HG03159 (cell line): ENCODE results near the gene TSTD2.

ENCODE experiments used
- ATAC-seq: cut with Tn5 transposase; IDR thresholded peaks from one replicate; pipeline ENCODE4 v1.9.1; 2021; ENCODE audit warnings: mild to moderate bottlenecking, moderate library complexity; ENCODE audit not compliant: unreplicated experiment

TSTD2 gene

GRCh38 chr9:97565262-97565661, 67.9 kb downstream of the TSTD2 start:
- ATAC-seq: no peak

GRCh38 chr9:97564291-97565175, 68.6 kb downstream of the TSTD2 start:
- ATAC-seq: no peak

DNA sequence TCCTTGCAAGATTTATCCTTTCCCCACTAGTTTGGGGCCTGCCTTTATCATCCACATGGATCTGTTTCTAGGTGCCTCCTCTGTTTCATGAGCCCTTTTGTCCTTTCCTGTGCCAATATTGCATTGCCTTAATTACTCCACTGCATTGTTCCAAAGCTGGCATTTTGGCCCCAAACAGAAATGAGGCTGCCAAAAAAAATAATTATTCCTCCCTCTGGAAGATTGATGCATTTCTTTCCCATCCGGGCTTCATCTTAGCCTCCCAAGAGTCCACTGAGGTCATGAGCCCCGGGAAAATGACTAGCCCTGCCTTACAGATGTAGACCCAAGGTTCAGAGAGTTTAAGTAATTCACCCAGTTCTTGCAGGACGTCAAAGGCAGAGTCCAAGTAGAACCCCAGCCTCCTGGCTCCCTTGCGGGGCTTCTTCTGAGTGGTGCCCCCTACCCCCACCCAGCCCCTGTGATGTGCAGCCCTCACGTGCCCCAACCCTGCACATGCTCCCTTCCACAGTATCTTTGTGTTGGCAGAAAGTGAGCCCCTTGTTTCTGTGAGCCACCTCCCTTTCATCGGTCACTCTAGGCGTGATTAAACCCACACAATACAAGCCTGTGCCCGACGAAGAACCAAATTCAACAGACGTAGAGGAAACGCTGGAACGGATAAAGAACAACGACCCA, 69.6 kb downstream of the TSTD2 start:
- no peak for ATAC-seq

- no peak for ATAC-seq
Measured at GRCh38 chr9:97562542-97562941, 70.6 kb downstream of the TSTD2 start.

DNA sequence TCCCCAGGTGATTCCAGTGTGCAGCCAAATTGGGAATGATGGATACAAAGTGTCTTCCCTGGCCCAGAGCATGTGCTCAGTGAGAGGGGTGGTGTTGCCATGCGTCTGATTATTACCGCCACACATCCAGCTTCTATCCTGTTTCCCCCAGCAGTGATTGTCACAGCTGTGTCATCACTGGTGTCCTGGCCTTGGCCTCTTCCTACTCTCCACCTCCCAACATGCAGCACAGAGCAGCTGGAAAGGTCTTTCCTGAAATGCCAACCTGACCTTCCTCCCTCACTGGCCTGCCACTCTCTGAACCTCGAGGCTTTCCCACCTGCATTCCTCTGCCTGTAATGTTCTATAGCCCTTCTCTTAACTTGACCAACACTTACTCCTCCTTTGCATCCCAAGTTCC, 71.7 kb downstream of the TSTD2 start:
- no peak for ATAC-seq

DNA sequence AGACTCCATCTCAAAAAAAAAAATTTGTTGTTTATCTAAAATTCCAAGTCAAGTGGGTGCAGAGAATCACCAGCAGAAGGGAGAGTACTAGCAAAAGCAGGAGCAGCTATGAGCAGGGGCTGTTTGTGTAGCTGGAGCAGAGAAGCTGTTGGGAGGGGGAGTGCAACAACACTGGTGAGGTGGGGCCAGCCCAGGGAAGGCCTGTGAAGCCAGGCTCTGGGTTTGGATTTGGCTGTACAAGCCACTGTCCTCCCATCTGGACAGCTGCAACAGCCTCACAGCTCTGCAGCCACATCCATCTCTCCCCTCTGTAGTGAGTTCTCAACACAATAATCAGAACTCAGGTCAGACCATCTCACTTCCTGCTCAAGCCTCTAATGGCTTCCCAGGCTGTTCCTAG, 72.3 kb downstream of the TSTD2 start:
- no peak for ATAC-seq

GRCh38 chr9:97560154-97560553, 73.0 kb downstream of the TSTD2 start:
- ATAC-seq: no peak

DNA sequence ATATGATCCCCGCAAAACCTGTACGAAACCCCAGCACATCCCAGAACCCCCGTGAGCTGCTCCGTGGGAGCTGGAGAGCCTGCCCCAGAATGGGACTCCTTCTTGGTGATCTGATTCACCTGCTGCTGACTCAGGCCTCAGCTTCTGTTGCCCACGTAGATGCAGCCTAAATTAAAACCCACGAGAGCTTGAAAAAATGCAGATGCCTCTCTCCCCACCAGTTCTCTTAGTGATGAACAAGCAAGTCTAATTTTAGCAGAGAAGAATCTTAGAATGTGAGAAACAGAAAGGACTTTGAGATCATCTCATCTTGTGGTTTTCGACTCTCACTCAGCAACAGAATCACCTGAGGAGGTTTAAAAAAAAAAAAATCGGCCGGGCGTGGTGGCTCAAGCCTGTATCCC, 74.1 kb downstream of the TSTD2 start:
- ATAC-seq: peak; percentile 79

DNA sequence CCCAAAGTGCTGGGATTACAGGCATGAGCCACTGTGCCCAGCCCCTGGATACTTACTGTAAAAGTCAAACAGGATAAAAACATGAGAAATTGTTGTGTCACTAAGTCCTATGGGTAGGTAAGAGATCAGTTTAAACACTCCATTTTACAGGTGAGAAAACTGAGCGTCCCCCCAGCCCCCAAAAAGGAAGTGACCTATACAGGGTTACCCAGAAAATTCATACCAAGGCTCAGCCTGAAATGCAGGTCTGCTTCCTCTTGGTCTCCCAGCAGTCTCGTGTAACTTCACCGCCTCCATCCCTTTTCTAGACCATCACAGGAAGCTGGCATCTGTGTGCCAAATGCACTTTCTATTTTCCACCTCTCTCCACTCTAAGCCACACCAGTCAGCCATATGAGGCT, 74.5 kb downstream of the TSTD2 start:
- ATAC-seq: peak; percentile 20

GRCh38 chr9:97557606-97558095, 75.5 kb downstream of the TSTD2 start:
- ATAC-seq: no peak

GRCh38 chr9:97556721-97557605, 76.2 kb downstream of the TSTD2 start:
- no peak for ATAC-seq

DNA sequence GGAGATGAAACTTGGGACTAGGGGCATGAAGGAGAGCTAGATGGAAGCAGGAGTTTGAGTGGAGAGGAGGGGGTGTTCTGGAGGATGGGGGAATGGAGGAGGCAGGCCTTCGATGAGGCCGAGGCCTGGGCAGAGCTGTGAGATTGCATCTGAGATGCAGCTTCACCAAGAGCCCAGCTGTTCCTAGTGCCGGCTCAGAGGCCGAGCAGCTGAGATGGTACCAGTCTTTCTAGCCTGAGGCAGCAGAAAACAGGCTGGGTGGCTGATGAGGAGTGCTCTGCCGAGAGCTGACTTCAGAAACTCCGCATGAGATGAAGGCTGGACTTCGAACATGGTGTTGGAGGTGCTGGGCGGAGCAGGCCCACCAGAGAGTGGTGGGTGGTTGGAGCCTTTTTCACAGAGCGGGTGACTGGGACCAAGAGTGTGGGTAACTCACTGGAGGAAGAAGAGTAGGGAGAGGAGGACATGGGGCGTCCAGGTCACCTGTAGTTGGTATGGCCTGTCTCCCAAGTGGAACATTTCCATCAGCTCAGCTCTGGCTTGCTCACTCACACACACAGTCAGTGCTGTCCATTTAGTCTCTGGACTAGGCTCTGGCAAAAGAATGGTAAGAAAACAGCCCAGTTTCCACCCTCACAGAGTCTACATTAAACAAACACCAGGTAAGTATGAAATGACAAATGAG, 77.0 kb downstream of the TSTD2 start:
- ATAC-seq: no peak

- ATAC-seq: no peak
Measured at GRCh38 chr9:97555164-97555563, 78.0 kb downstream of the TSTD2 start.

GRCh38 chr9:97554566-97555075, 78.5 kb downstream of the TSTD2 start:
- ATAC-seq: no peak

GRCh38 chr9:97553841-97554240, 79.3 kb downstream of the TSTD2 start:
- ATAC-seq: no peak

DNA sequence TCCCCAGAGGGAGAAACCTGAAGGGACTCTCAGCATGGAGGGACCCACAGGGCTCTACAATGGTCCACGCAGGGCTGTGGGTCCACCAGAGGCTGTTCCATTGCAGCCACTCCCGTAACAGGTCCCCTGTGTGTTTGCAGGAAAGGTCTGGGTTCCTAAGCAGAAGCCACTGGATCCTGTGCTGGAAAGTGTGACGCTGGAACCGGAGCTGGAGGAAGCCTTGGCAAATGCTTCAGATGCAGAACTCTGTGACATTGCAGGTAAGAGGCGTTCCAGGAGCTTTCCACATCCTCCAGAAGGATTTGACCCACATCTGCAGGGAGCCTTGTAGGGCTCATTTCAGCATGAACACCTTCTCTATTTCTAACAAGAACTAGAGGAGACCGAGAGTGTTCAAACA, 80.0 kb downstream of the TSTD2 start:
- no peak for ATAC-seq

DNA sequence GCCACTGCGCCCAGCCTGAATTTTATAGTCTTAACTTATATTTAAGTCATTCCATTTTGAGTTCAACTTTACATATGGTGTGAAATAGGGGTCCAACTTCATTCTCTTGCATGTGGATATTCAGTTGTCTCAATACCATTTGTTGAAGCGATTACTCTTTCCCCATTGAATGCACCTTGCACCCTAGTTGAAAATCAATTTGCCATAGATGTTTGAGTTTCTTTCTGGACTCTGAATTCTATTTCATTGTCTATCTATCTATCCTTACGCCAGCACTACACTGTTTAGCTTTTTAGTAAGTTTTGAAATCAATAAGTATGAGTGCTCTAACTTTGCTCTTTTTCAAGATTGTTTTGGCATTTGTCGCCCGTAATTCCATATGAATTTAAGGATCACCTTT, 81.9 kb downstream of the TSTD2 start:
- ATAC-seq: no peak

- ATAC-seq: no peak
Measured at GRCh38 chr9:97550386-97550785, 82.8 kb downstream of the TSTD2 start.
